DND-41 (cell line): ENCODE data around the gene CYP27A1.

ENCODE experiments used
- CTCF ChIP-seq: IDR thresholded peaks from 2 replicates; pipeline ENCODE4 v1.5.1; 2012; ENCODE audit warnings: borderline replicate concordance, low read length, moderate library complexity, mild to moderate bottlenecking; ENCODE audit not compliant: poor library complexity, severe bottlenecking; ENCODE audit errors: extremely low read depth
- EZH2 ChIP-seq: IDR thresholded peaks from 3 replicates; pipeline ENCODE4 v1.6.1; 2012; ENCODE audit warnings: borderline replicate concordance, low read depth, mild to moderate bottlenecking, moderate library complexity, low read length, inconsistent platforms; ENCODE audit not compliant: severe bottlenecking

DNA sequence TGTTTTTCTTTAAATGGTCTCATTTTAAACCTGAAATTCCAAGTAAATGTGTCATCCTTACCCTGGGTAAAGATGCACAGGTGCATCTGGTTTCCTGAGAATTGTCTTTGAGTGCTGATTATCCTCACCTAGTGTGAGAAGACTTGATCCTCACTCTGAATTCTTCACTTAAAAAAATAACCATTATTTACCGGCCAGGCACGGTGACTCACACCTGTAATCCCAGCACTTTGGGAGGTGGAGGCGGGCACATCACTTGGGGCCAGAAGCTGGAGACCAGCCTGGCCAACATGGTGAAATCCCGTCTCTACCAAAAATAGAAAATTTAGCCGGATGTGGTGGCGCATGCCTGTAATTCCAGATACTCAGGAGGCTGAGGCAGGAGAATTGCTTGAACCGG lies 67.8 kb downstream of the CYP27A1 start:
- TF ChIP-seq CTCF (no peak), EZH2 (no peak)
